H1 (cell line): ENCODE results near the gene REL.

ENCODE experiments used
- EP300 ChIP-seq, 2 experiments: IDR thresholded peaks; 1 replicate in 1 of 2; 2 replicates in 1 of 2; pipeline ENCODE4 v1.6.1; 2011 to 2012; ENCODE audit warnings: low read depth in 2 of 2, low read length in 2 of 2, mild to moderate bottlenecking in 2 of 2, borderline replicate concordance in 1 of 2, inconsistent platforms in 1 of 2, moderate library complexity in 1 of 2
- EZH2 ChIP-seq: fragments of 200-600 bp; sonication (generic); IDR thresholded peaks from 2 replicates; pipeline ENCODE4 v1.7.1; 2012; ENCODE audit warnings: low read depth, mild to moderate bottlenecking, moderate library complexity, low read length, inconsistent platforms; ENCODE audit not compliant: severe bottlenecking
- POLR2A ChIP-seq, 2 experiments: IDR thresholded peaks; 1 replicate in 1 of 2; 2 replicates in 1 of 2; pipeline ENCODE4 v1.6.1; 2011; ENCODE audit warnings: low read depth in 2 of 2, low read length in 2 of 2, mild to moderate bottlenecking in 2 of 2; ENCODE audit errors: control extremely low read depth in 1 of 2
- RAD21 ChIP-seq, 2 experiments: IDR thresholded peaks in 1 of 2; conservative IDR thresholded peaks in 1 of 2; 2 replicates each; pipeline ENCODE4 v1.6.1; 2011; ENCODE audit warnings: low read depth in 2 of 2, low read length in 2 of 2, improper control_type of control experiment in 1 of 2, inconsistent platforms in 1 of 2, mild to moderate bottlenecking in 1 of 2, moderate library complexity in 1 of 2
- SIN3A ChIP-seq, 2 experiments: IDR thresholded peaks in 1 of 2; conservative IDR thresholded peaks in 1 of 2; 2 replicates each; pipeline ENCODE4 v1.6.1; 2011 to 2012; ENCODE audit warnings: low read length in 2 of 2, improper control_type of control experiment in 1 of 2, low read depth in 1 of 2, mild to moderate bottlenecking in 1 of 2
- SP2 ChIP-seq: IDR thresholded peaks from 2 replicates; pipeline ENCODE4 v1.6.1; 2012; ENCODE audit warnings: mild to moderate bottlenecking, low read length, inconsistent platforms
- SRF ChIP-seq: IDR thresholded peaks from 2 replicates; pipeline ENCODE4 v1.6.1; 2011; ENCODE audit warnings: mild to moderate bottlenecking, low read depth, low read length, moderate library complexity
- TAF1 ChIP-seq: IDR thresholded peaks from 2 replicates; pipeline ENCODE4 v1.6.1; 2011; ENCODE audit warnings: mild to moderate bottlenecking, low read depth, low read length
- TF ChIP-seq, protein P1 (sequence below), 3 experiments: IDR thresholded peaks; 1 replicate in 2 of 3; 2 replicates in 1 of 3; pipeline versions ENCODE4 v1.5.1 to v1.6.1; 2011; ENCODE audit warnings: low read length in 3 of 3, mild to moderate bottlenecking in 3 of 3, inconsistent platforms in 2 of 3, low read depth in 1 of 3, moderate library complexity in 1 of 3; ENCODE audit not compliant: insufficient read depth in 1 of 3; ENCODE audit errors: control extremely low read depth in 1 of 3
- TF ChIP-seq, protein P2 (sequence below): IDR thresholded peaks from 2 replicates; pipeline ENCODE4 v1.6.1; 2011; ENCODE audit warnings: low read length, improper control_type of control experiment

DNA sequence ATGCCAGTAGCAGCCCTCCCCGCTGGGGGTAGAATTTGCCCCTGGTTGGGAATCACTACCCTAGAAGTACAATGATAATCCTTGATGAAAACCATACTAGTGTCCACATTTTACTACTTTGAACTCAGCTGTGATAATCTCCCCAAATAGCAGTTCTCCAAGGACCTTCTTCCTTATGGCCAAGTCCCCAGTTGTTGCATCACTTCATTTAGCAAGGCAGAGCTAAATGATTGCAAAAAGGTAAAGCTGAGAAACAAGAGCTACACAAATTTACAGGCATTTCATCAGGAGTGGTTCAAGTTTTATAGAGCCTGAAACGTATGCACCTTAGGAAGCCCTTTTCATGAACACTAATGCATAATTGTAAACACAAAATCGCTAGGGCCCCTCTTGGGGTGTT lies 44.9 kb upstream of the REL start:
- TF ChIP-seq, protein P1, sequence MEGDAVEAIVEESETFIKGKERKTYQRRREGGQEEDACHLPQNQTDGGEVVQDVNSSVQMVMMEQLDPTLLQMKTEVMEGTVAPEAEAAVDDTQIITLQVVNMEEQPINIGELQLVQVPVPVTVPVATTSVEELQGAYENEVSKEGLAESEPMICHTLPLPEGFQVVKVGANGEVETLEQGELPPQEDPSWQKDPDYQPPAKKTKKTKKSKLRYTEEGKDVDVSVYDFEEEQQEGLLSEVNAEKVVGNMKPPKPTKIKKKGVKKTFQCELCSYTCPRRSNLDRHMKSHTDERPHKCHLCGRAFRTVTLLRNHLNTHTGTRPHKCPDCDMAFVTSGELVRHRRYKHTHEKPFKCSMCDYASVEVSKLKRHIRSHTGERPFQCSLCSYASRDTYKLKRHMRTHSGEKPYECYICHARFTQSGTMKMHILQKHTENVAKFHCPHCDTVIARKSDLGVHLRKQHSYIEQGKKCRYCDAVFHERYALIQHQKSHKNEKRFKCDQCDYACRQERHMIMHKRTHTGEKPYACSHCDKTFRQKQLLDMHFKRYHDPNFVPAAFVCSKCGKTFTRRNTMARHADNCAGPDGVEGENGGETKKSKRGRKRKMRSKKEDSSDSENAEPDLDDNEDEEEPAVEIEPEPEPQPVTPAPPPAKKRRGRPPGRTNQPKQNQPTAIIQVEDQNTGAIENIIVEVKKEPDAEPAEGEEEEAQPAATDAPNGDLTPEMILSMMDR (IDR thresholded peaks at IDR 0.05; ENCODE audit: control extremely low read depth in 1 of 3, insufficient read depth in 1 of 3, low read depth in 1 of 3, low read length in 3 of 3), result no peak
- TF ChIP-seq SP2, result no peak
- no peak for TF ChIP-seq EZH2
- no peak for TF ChIP-seq RAD21 (IDR thresholded peaks at IDR 0.05 in 1 of 2, conservative IDR thresholded peaks at IDR 0.05 in 1 of 2; ENCODE audit: low read depth in 2 of 2, low read length in 2 of 2)
- no peak for TF ChIP-seq SIN3A (conservative IDR thresholded peaks at IDR 0.05 in 1 of 2, IDR thresholded peaks at IDR 0.05 in 1 of 2; ENCODE audit: low read depth in 1 of 2, low read length in 2 of 2)
- TF ChIP-seq, protein P2, sequence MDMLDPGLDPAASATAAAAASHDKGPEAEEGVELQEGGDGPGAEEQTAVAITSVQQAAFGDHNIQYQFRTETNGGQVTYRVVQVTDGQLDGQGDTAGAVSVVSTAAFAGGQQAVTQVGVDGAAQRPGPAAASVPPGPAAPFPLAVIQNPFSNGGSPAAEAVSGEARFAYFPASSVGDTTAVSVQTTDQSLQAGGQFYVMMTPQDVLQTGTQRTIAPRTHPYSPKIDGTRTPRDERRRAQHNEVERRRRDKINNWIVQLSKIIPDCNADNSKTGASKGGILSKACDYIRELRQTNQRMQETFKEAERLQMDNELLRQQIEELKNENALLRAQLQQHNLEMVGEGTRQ, result no peak
- TF ChIP-seq POLR2A (IDR thresholded peaks at IDR 0.05; ENCODE audit: control extremely low read depth in 1 of 2, low read depth in 2 of 2, low read length in 2 of 2), result no peak
- no peak for TF ChIP-seq EP300 (IDR thresholded peaks at IDR 0.05; ENCODE audit: borderline replicate concordance in 1 of 2, low read depth in 2 of 2, low read length in 2 of 2)
- TF ChIP-seq SRF, result no peak
- TF ChIP-seq TAF1, result no peak
